H9 (cell line): Measurements from ENCODE around the gene TMEFF2. TPM values are rescaled to one million over a fixed set of nuclear protein-coding genes. Genes with fewer than 3 reads are reported as not detected.

Source experiments
- DNase-seq: peaks from one replicate; pipeline ENCODE4 v3.0.0-alpha.2; 2017
- H2AFZ ChIP-seq: one replicate; pipeline ENCODE4 v1.6.1; 2013; ENCODE audit warnings: mild to moderate bottlenecking, low read length, control low read depth, moderate library complexity
- H2AK5ac ChIP-seq: 2 replicates; pipeline ENCODE4 v1.6.1; 2013; ENCODE audit warnings: low read length, control low read depth, mixed read lengths; ENCODE audit not compliant: insufficient read length
- H2BK120ac ChIP-seq: one replicate; pipeline ENCODE4 v1.6.1; 2013; ENCODE audit warnings: low read depth, mild to moderate bottlenecking, low read length, control low read depth, inconsistent platforms; ENCODE audit not compliant: poor library complexity, severe bottlenecking
- H2BK12ac ChIP-seq: 2 replicates; pipeline ENCODE4 v1.6.1; 2013; ENCODE audit warnings: low read length, control low read depth, mixed read lengths, low read depth; ENCODE audit not compliant: insufficient read length
- H2BK15ac ChIP-seq: 2 replicates; pipeline ENCODE4 v1.6.1; 2013; ENCODE audit warnings: low read depth, low read length, control low read depth
- H2BK20ac ChIP-seq: one replicate; pipeline ENCODE4 v1.6.1; 2013; ENCODE audit warnings: low read depth, mild to moderate bottlenecking, low read length, control low read depth, inconsistent platforms; ENCODE audit not compliant: poor library complexity, severe bottlenecking
- H2BK5ac ChIP-seq: 2 replicates; pipeline ENCODE4 v1.6.1; 2013; ENCODE audit warnings: low read length, control low read depth, mixed read lengths; ENCODE audit not compliant: insufficient read length
- H3K14ac ChIP-seq: 2 replicates; pipeline ENCODE4 v1.6.1; 2013; ENCODE audit warnings: low read length, control low read depth; ENCODE audit not compliant: insufficient read depth
- H3K18ac ChIP-seq: 2 replicates; pipeline ENCODE4 v1.6.1; 2013; ENCODE audit warnings: low read depth, mild to moderate bottlenecking, mixed read lengths, low read length, control low read depth; ENCODE audit not compliant: insufficient read length
- H3K23ac ChIP-seq: 2 replicates; pipeline ENCODE4 v1.6.1; 2013; ENCODE audit warnings: low read length, control low read depth, mixed read lengths, low read depth; ENCODE audit not compliant: insufficient read length
- H3K23me2 ChIP-seq: 2 replicates; pipeline ENCODE4 v1.6.1; 2013; ENCODE audit warnings: low read depth, mild to moderate bottlenecking, mixed read lengths, low read length, control low read depth; ENCODE audit not compliant: insufficient read length, poor library complexity, severe bottlenecking
- H3K27ac ChIP-seq: 2 replicates; pipeline ENCODE4 v1.5.1; 2013; ENCODE audit warnings: low read length, control low read depth, mixed read lengths, low read depth; ENCODE audit not compliant: insufficient read length
- H3K27me3 ChIP-seq: 2 replicates; pipeline ENCODE4 v1.6.1; 2013; ENCODE audit warnings: low read length, control low read depth, inconsistent platforms; ENCODE audit not compliant: insufficient read depth
- H3K4ac ChIP-seq: 2 replicates; pipeline ENCODE4 v1.6.1; 2013; ENCODE audit warnings: low read depth, mild to moderate bottlenecking, control low read depth, inconsistent platforms, low read length, moderate library complexity
- H3K4me1 ChIP-seq: 2 replicates; pipeline ENCODE4 v1.6.1; 2013; ENCODE audit warnings: low read length, control low read depth, inconsistent platforms; ENCODE audit not compliant: insufficient read depth
- H3K4me2 ChIP-seq: 2 replicates; pipeline ENCODE4 v1.6.1; 2013; ENCODE audit warnings: low read length, control low read depth, mixed read lengths; ENCODE audit not compliant: insufficient read length, insufficient read depth
- H3K56ac ChIP-seq: 2 replicates; pipeline ENCODE4 v1.6.1; 2013; ENCODE audit warnings: low read depth, mild to moderate bottlenecking, mixed read lengths, low read length, control low read depth; ENCODE audit not compliant: insufficient read length
- H3K79me1 ChIP-seq: 2 replicates; pipeline ENCODE4 v1.6.1; 2013; ENCODE audit warnings: low read depth, mild to moderate bottlenecking, moderate library complexity, low read length, control low read depth, inconsistent platforms; ENCODE audit not compliant: insufficient read depth, poor library complexity, severe bottlenecking
- H3K79me2 ChIP-seq: 2 replicates; pipeline ENCODE4 v1.6.1; 2013; ENCODE audit warnings: low read length, control low read depth, inconsistent platforms; ENCODE audit not compliant: insufficient read depth
- H3K9ac ChIP-seq: 2 replicates; pipeline ENCODE4 v1.6.1; 2013; ENCODE audit warnings: low read length, control low read depth, mixed read lengths; ENCODE audit not compliant: insufficient read length; ENCODE audit errors: extremely low read depth
- H3K9me3 ChIP-seq: one replicate; pipeline ENCODE4 v1.6.1; 2013; ENCODE audit warnings: low read depth, low read length, inconsistent platforms; ENCODE audit not compliant: control insufficient read depth
- H3T11ph ChIP-seq: one replicate; pipeline ENCODE4 v1.6.1; 2013; ENCODE audit warnings: mild to moderate bottlenecking, low read length, control low read depth, inconsistent platforms
- H4K20me1 ChIP-seq: one replicate; pipeline ENCODE4 v1.6.1; 2013; ENCODE audit not compliant: control insufficient read depth, insufficient read length, insufficient read depth
- H4K5ac ChIP-seq: 2 replicates; pipeline ENCODE4 v1.6.1; 2013; ENCODE audit warnings: low read depth, mild to moderate bottlenecking, mixed read lengths, low read length, control low read depth; ENCODE audit not compliant: insufficient read length
- H4K8ac ChIP-seq: replicated peaks from 2 replicates; pipeline ENCODE4 v1.6.1; 2013; ENCODE audit warnings: low read length, control low read depth, mixed read lengths, low read depth; ENCODE audit not compliant: insufficient read length
- H4K91ac ChIP-seq: 2 replicates; pipeline ENCODE4 v1.6.1; 2013; ENCODE audit warnings: low read depth, mild to moderate bottlenecking, moderate library complexity, mixed read lengths, low read length, control low read depth; ENCODE audit not compliant: insufficient read length
- H3K27ac Mint-ChIP-seq, 3 experiments: 2 replicates in 2 of 3; 3 replicates in 1 of 3; pipeline ENCODE4 v1.8.0; 2020 to 2021; ENCODE audit warnings: mixed read lengths in 3 of 3, mild to moderate bottlenecking in 1 of 3, moderate library complexity in 1 of 3
- H3K27me3 Mint-ChIP-seq: 2 replicates; pipeline ENCODE4 v1.8.0; 2021; ENCODE audit warnings: low read depth, mild to moderate bottlenecking, moderate library complexity, mixed read lengths
- H3K36me3 Mint-ChIP-seq, 3 experiments: 2 replicates in 2 of 3; 3 replicates in 1 of 3; pipeline ENCODE4 v1.8.0; 2020 to 2021; ENCODE audit warnings: low read depth in 3 of 3, mixed read lengths in 3 of 3; ENCODE audit not compliant: insufficient read depth in 1 of 3
- H3K4me1 Mint-ChIP-seq, 2 experiments: 2 replicates each; pipeline ENCODE4 v1.8.0; 2020; ENCODE audit warnings: mixed read lengths in 2 of 2
- H3K4me3 Mint-ChIP-seq, 2 experiments: 2 replicates in 1 of 2; 3 replicates in 1 of 2; pipeline ENCODE4 v1.8.0; 2020 to 2021; ENCODE audit warnings: mild to moderate bottlenecking in 2 of 2, mixed read lengths in 2 of 2, moderate library complexity in 1 of 2
- H3K9me3 Mint-ChIP-seq, 2 experiments: 2 replicates in 1 of 2; 3 replicates in 1 of 2; pipeline ENCODE4 v1.8.0; 2020; ENCODE audit warnings: mild to moderate bottlenecking in 2 of 2, mixed read lengths in 2 of 2, moderate library complexity in 1 of 2
- CTCF ChIP-seq: fragments of 200-600 bp; sonication (generic); conservative IDR thresholded peaks from 3 replicates; pipeline ENCODE4 v1.8.0; 2021; ENCODE audit warnings: antibody characterized with exemption, mild to moderate bottlenecking
- WGBS: extraction: QIAGEN DNeasy Blood & Tissue Kit; methylation state at CpG from one replicate; pipeline ENCODE4 v1.1.7; 2013; ENCODE audit warnings: missing lambda C conversion rate, low lambda C conversion rate, mixed read lengths; ENCODE audit not compliant: insufficient read length; ENCODE audit errors: extremely low coverage; 5-methylcytosine and 5-hydroxymethylcytosine counted together
- total RNA-seq: library from RNA; stranded (reverse); gene quantifications from 2 replicates; pipeline ENCODE4 v1.2.1, GENCODE V29; 2021

The TMEFF2 gene
- total RNA-seq, 1 experiment from 2014 or later = 0.39 TPM

GRCh38 chr2:192007581-192008228, 187.0 kb downstream of the TMEFF2 start:
- H3K4me1 Mint-ChIP-seq = peaks cover 20 to 33% of the 10 kb centered on the region in 2 experiments
- H3K4me3 Mint-ChIP-seq = no peak overlapping the region; a peak in 1 of 5 replicates
- Histone ChIP-seq H4K20me1 (no peaks in the 10 kb centered on the region), H3T11ph (no peak overlapping the region), H3K79me2 (no peaks in the 10 kb centered on the region), H3K4me1 (no peaks in the 10 kb centered on the region), H3K4ac (no peak overlapping the region), H3K14ac (no peak overlapping the region), H3K18ac (no peak overlapping the region), H2AFZ (no peak overlapping the region), H2BK20ac (no peak overlapping the region), H3K4me2 (no peak overlapping the region), H3K27me3 (no peaks in the 10 kb centered on the region), H3K79me1 (no peaks in the 10 kb centered on the region), H3K27ac (no peak overlapping the region), H3K23ac (no peak overlapping the region), H4K5ac (no peak overlapping the region), H3K9ac (no peak overlapping the region), H3K23me2 (no peaks in the 10 kb centered on the region), H2BK120ac (no peak overlapping the region), H2BK5ac (no peak overlapping the region), H3K9me3 (no peaks in the 10 kb centered on the region), H4K8ac (no peak overlapping the region), H2AK5ac (no peak overlapping the region), H2BK15ac (no peak overlapping the region), H3K56ac (no peak overlapping the region), H2BK12ac (no peak overlapping the region), H4K91ac (no peak overlapping the region)
- TF ChIP-seq CTCF = no peak
- DNase-seq = no peak
- WGBS = no CpG with 5 or more reads among the region's 5 CpGs
- H3K27me3 Mint-ChIP-seq = no peaks in the 10 kb centered on the region; the same call in 1 of the 2 replicates
- H3K9me3 Mint-ChIP-seq = no peaks in the 10 kb centered on the region
- peak overlapping the region in 1 of 3 experiments; percentile 74; a peak in 1 of 7 replicates for H3K27ac Mint-ChIP-seq
- H3K36me3 Mint-ChIP-seq = no peaks in the 10 kb centered on the region
